Measurements from ENCODE around the gene CXADR. TPM values are rescaled to one million over a fixed set of nuclear protein-coding genes. Genes with fewer than 3 reads are reported as not detected.
A peak's percentile ranks its signal among the peaks of the same experiment; 100 is the strongest.
"Not testable (repeated sequence)": the region's sequence is repeated elsewhere in the genome, so short reads cannot be mapped to it uniquely, and the experiment has no call there.

Gene CXADR
- total RNA-seq, 1 experiment from 2014 or later, result 13.7 TPM

- DNase-seq (ENCODE audit: low read depth), result peak; percentile 49
Observed at GRCh38 chr21:17501107-17502006, 11.5 kb upstream of the CXADR start.

- DNase-seq (ENCODE audit: low read depth), result not testable (repeated sequence)
Observed at GRCh38 chr21:17502985-17503384, 9.9 kb upstream of the CXADR start.

GRCh38 chr21:17506951-17507350, 5.9 kb upstream of the CXADR start:
- DNase-seq (ENCODE audit: low read depth), result no peak

GRCh38 chr21:17507591-17507990, 5.3 kb upstream of the CXADR start:
- DNase-seq (ENCODE audit: low read depth), result no peak

GRCh38 chr21:17513214-17514123, 626 bp downstream of the CXADR start:
- DNase-seq (ENCODE audit: low read depth), result peak; percentile 25

- peak; percentile 40 for DNase-seq (ENCODE audit: low read depth)
Observed at GRCh38 chr21:17514124-17514845, 1.4 kb downstream of the CXADR start.

- not testable (repeated sequence) for DNase-seq (ENCODE audit: low read depth)
Observed at GRCh38 chr21:17517008-17517407, 4.2 kb downstream of the CXADR start.

- DNase-seq (ENCODE audit: low read depth), result no peak
Observed at GRCh38 chr21:17519208-17519738, 6.4 kb downstream of the CXADR start.

- DNase-seq (ENCODE audit: low read depth), result no peak
Observed at GRCh38 chr21:17519965-17520609, 7.2 kb downstream of the CXADR start.

- no peak for DNase-seq (ENCODE audit: low read depth)
Observed at GRCh38 chr21:17523007-17523451, 10.2 kb downstream of the CXADR start.

- DNase-seq (ENCODE audit: low read depth), result not testable (repeated sequence)
Observed at GRCh38 chr21:17523979-17524494, 11.2 kb downstream of the CXADR start.

GRCh38 chr21:17524635-17525034, 11.8 kb downstream of the CXADR start:
- no peak for DNase-seq (ENCODE audit: low read depth)

- no peak for DNase-seq (ENCODE audit: low read depth)
Observed at GRCh38 chr21:17526776-17527175, 13.9 kb downstream of the CXADR start.

- DNase-seq (ENCODE audit: low read depth), result peak; percentile 43
Observed at GRCh38 chr21:17527240-17527639, 14.4 kb downstream of the CXADR start.

- DNase-seq (ENCODE audit: low read depth), result no peak
Observed at GRCh38 chr21:17527711-17528110, 14.9 kb downstream of the CXADR start.

- DNase-seq (ENCODE audit: low read depth), result no peak
Observed at GRCh38 chr21:17529648-17530047, 16.8 kb downstream of the CXADR start.

GRCh38 chr21:17532292-17532691, 19.4 kb downstream of the CXADR start:
- no peak for DNase-seq (ENCODE audit: low read depth)

GRCh38 chr21:17536381-17536780, 23.5 kb downstream of the CXADR start:
- peak; percentile 52 for DNase-seq (ENCODE audit: low read depth)

- DNase-seq (ENCODE audit: low read depth), result peak; percentile 21
Observed at GRCh38 chr21:17537299-17537698, 24.5 kb downstream of the CXADR start.

GRCh38 chr21:17538576-17538975, 25.7 kb downstream of the CXADR start:
- no peak for DNase-seq (ENCODE audit: low read depth)

GRCh38 chr21:17539323-17539722, 26.5 kb downstream of the CXADR start:
- no peak for DNase-seq (ENCODE audit: low read depth)
